ENCODE measurements around the gene ZNF865. TPM values are rescaled to one million over a fixed set of nuclear protein-coding genes. Genes with fewer than 3 reads are reported as not detected.
"Not testable (repeated sequence)": the region's sequence is repeated elsewhere in the genome, so short reads cannot be mapped to it uniquely, and the experiment has no call there.

The ZNF865 gene
- total RNA-seq, 1 donor from 2014 or later, result 16.1 TPM

DNA sequence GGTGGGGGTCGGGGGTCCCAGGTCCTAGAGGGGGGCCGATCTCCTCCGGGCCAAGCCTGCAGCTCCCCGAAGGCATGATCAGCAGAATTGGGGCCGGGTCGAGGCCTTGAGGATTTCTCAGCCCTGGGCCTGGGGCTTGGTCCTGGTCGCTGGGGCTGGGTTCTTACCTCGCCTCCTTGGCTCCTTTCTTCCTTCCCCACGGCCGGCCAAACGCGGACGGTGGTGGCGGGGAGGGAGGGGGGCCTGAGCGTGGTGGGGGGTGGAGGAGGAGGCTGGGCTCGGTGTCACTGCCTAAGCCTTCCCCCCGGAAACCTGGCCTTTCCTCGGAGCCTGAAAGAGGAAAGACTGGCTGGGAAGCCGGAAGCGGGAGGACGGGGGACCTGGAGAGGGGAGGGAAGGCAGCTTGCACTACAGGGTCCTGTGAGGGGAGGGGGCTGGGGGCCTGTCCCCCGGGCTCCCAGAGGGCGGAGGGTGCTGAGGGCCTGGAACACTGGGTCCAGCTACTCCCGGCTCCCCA lies 24.8 kb upstream of the ZNF865 start, which contains the start of gene ZNF579:
ZNF579 (minus strand) TSS at position 221 of the 517 bp plus-strand sequence. CDS start 1,209 bp downstream, outside the sequence.
- peak within 1 kb of the TSS; percentile 93 for H3K27ac Mint-ChIP-seq (ENCODE audit: unreplicated experiment)
- no peak for DNase-seq (ENCODE audit: low spot score)

DNA sequence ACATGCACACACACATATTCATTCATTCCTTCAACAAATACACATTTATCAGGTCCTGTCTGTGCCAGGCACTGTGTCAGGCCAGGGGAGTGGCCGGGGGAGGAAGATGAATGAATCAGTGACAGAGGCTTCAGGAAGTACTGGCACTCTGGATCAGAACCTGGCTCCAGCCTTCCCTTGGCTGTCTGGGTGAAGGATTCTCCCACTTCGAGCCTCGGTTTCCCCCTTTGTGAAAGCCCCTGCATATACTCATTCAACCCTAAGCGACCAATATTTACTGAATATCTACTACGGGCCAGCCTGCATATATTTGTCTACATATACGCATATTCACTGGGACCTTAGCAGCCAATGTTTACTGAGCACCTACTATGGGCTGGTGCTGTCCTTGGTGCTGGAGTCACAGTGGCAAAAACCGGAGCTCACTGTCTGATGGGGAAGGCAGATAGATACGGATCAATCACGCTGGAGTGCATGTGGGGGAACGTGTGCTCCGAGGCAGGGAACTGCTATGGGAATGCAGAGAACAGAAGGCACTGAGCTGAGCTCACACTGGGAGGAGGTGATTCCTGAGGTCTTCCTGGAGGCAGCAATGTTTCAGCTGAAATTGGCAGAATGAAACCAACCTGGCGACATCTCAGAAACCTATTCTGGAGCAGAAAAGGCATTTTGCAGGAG lies 24.2 kb upstream of the ZNF865 start:
- no peaks in the 10 kb centered on the region for H3K9me3 Mint-ChIP-seq (ENCODE audit: low read depth)
- no peaks in the 10 kb centered on the region for H3K27me3 Mint-ChIP-seq (ENCODE audit: low read depth)
- peak overlapping the region; percentile 97 for H3K4me3 Mint-ChIP-seq (ENCODE audit: unreplicated experiment)
- DNase-seq (ENCODE audit: low spot score), result no peak
- H3K4me1 Mint-ChIP-seq (ENCODE audit: low read depth), result peaks cover 35% of the 10 kb centered on the region
- peak overlapping the region; percentile 83 for H3K27ac Mint-ChIP-seq (ENCODE audit: unreplicated experiment)
- TF ChIP-seq, protein P1, sequence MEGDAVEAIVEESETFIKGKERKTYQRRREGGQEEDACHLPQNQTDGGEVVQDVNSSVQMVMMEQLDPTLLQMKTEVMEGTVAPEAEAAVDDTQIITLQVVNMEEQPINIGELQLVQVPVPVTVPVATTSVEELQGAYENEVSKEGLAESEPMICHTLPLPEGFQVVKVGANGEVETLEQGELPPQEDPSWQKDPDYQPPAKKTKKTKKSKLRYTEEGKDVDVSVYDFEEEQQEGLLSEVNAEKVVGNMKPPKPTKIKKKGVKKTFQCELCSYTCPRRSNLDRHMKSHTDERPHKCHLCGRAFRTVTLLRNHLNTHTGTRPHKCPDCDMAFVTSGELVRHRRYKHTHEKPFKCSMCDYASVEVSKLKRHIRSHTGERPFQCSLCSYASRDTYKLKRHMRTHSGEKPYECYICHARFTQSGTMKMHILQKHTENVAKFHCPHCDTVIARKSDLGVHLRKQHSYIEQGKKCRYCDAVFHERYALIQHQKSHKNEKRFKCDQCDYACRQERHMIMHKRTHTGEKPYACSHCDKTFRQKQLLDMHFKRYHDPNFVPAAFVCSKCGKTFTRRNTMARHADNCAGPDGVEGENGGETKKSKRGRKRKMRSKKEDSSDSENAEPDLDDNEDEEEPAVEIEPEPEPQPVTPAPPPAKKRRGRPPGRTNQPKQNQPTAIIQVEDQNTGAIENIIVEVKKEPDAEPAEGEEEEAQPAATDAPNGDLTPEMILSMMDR (IDR thresholded peaks at IDR 0.05), result no peak
- peaks cover 15% of the 10 kb centered on the region for H3K36me3 Mint-ChIP-seq (ENCODE audit: low read depth)

More for the DNA sequence above, 24.8 kb upstream of the ZNF865 start, which contains the start of gene ZNF579:
- H3K4me1 Mint-ChIP-seq (ENCODE audit: low read depth), result peaks cover 30% of the 10 kb centered on the region
- peaks cover 15% of the 10 kb centered on the region for H3K36me3 Mint-ChIP-seq (ENCODE audit: low read depth)
- TF ChIP-seq, protein P1 (IDR thresholded peaks at IDR 0.05), result no peak
- peak within 1 kb of the TSS; percentile 97 for H3K4me3 Mint-ChIP-seq (ENCODE audit: unreplicated experiment)
- no peaks in the 10 kb centered on the region for H3K27me3 Mint-ChIP-seq (ENCODE audit: low read depth)
- no peaks in the 10 kb centered on the region for H3K9me3 Mint-ChIP-seq (ENCODE audit: low read depth)

DNA sequence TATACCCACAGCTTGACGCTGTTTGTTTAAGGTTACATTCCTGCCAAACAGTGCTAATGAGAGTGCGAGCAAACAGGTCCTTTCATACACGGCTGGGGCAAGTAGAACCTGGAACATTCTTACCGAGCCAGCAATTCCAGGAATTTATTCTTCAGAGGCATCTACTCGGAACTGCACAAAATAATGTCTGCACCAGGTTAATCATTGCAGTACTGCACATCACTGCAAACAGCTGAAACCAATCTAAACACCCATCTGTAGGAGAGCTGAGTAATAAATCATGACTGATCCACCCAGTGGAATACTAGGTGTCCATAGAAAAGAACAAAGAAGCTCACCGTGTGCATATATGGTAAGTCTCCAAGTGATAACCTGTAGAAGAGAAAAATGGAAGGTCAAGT lies 23.6 kb upstream of the ZNF865 start:
- Mint-ChIP-seq H3K27ac (ENCODE audit: unreplicated experiment) (peak overlapping the region; percentile 83), H3K4me3 (ENCODE audit: unreplicated experiment) (peak overlapping the region; percentile 97), H3K9me3 (ENCODE audit: low read depth) (no peaks in the 10 kb centered on the region), H3K4me1 (ENCODE audit: low read depth) (peaks cover 39% of the 10 kb centered on the region), H3K36me3 (ENCODE audit: low read depth) (peaks cover 13% of the 10 kb centered on the region), H3K27me3 (ENCODE audit: low read depth) (no peaks in the 10 kb centered on the region)
- DNase-seq (ENCODE audit: low spot score), result no peak
- TF ChIP-seq, protein P1 (IDR thresholded peaks at IDR 0.05), result no peak

DNA sequence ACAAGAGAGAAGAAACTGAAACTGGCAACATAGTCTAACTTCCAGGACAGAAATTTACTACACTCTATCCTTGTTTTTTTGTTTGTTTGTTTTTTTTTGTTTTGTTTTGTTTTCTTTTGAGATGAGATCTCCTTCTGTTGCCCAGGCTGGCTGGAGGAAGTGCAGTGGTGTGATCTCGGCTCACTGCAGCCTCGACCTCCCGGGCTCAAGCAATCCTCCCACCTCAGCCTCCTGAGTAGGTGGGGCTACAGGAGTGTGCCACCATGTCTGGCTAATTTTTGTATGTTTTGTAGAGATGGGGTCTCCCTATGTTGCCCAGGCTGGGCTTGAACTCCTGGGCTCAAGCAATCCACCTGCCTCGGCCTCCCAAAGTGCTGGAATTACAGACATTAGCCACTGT lies 23.2 kb upstream of the ZNF865 start:
- peak overlapping the region; percentile 0 for H3K4me3 Mint-ChIP-seq (ENCODE audit: unreplicated experiment)

DNA sequence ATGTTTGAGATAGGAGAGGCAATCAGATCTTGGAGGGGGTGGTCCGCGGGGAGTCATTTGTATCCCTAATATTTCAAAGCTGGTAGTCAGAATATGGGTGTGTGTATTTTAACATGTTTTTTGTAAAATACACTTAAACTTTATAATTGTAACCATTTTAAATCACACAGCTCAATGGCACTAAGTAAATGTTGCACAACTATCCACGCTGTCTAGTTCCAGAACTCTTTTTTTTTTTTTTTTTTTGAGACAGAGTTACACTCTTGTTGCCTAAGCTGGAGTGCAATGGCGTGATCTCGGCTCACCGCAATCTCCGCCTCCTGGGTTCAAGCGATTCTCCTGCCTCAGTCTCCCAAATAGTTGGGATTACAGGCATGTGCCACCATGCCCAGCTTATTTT lies 21.6 kb upstream of the ZNF865 start:
- H3K27me3 Mint-ChIP-seq (ENCODE audit: low read depth); H3K4me3 Mint-ChIP-seq (ENCODE audit: unreplicated experiment); H3K27ac Mint-ChIP-seq (ENCODE audit: unreplicated experiment); DNase-seq (ENCODE audit: low spot score); H3K36me3 Mint-ChIP-seq (ENCODE audit: low read depth); H3K9me3 Mint-ChIP-seq (ENCODE audit: low read depth): not testable (repeated sequence)
- peaks cover 44% of the 10 kb centered on the region for H3K4me1 Mint-ChIP-seq (ENCODE audit: low read depth)

More for the DNA sequence above, 23.2 kb upstream of the ZNF865 start:
- H3K27me3 Mint-ChIP-seq (ENCODE audit: low read depth); H3K9me3 Mint-ChIP-seq (ENCODE audit: low read depth); H3K36me3 Mint-ChIP-seq (ENCODE audit: low read depth); DNase-seq (ENCODE audit: low spot score): not testable (repeated sequence)
- H3K27ac Mint-ChIP-seq (ENCODE audit: unreplicated experiment), result peak overlapping the region; percentile 63
- H3K4me1 Mint-ChIP-seq (ENCODE audit: low read depth), result peaks cover 41% of the 10 kb centered on the region

DNA sequence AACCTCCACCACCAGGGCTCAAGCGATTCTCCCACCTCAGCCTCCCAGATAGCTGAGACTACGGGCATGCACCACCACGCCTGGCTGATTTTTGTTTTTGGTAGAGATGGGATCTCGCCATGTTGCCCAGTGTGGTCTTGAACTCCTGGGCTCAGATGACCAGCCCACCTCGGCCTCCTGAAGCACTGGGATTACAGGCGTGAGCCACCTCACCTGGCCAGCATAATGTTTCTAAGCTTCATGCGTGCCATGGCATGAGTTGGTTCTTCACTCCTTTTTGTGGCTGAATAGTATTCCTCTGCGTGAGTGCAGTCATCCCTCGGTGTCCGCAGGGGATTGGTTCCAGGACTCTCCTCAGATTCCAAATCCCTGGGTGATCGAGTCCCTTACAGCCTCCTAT lies 20.6 kb upstream of the ZNF865 start:
- TF ChIP-seq, protein P1 (IDR thresholded peaks at IDR 0.05), result no peak
- DNase-seq (ENCODE audit: low spot score), result no peak
- H3K27ac Mint-ChIP-seq (ENCODE audit: unreplicated experiment), result no peak overlapping the region
- H3K4me3 Mint-ChIP-seq (ENCODE audit: unreplicated experiment), result no peak overlapping the region
- H3K9me3 Mint-ChIP-seq (ENCODE audit: low read depth), result no peaks in the 10 kb centered on the region
- H3K36me3 Mint-ChIP-seq (ENCODE audit: low read depth), result peaks cover under 1% of the 10 kb centered on the region
- no peaks in the 10 kb centered on the region for H3K27me3 Mint-ChIP-seq (ENCODE audit: low read depth)
- peaks cover 39% of the 10 kb centered on the region for H3K4me1 Mint-ChIP-seq (ENCODE audit: low read depth)

Measured in chondrocyte (in vitro differentiated cells).